CD4-positive, CD25-positive, alpha-beta regulatory T cell (primary cell): ENCODE data around the gene PWWP2B. TPM values are rescaled to one million over a fixed set of nuclear protein-coding genes. Genes with fewer than 3 reads are reported as not detected.
"Not testable (repeated sequence)": the region's sequence is repeated elsewhere in the genome, so short reads cannot be mapped to it uniquely, and the experiment has no call there.

Source experiments
- ATAC-seq, 2 donors: fragments of 150-1000 bp; cut with Tn5 transposase; one replicate each; pipeline ENCODE4 v1.10.0; 2021; ENCODE audit warnings: low read depth in 2 of 2, moderate number of reproducible peaks in 2 of 2, moderate library complexity in 1 of 2
- DNase-seq, 3 donors: peaks; one replicate each; pipeline versions ENCODE4 v3.0.0 to v3.0.0-alpha.2; 2012 to 2022; ENCODE audit warnings: mixed read lengths in 1 of 3
- H3K27ac ChIP-seq: one replicate; pipeline ENCODE4 v1.7.0; 2013; ENCODE audit warnings: mild to moderate bottlenecking, low read length; ENCODE audit not compliant: insufficient read depth, poor library complexity, severe bottlenecking
- H3K27me3 ChIP-seq: one replicate; pipeline ENCODE4 v1.7.0; 2013; ENCODE audit warnings: low read length; ENCODE audit not compliant: control insufficient read depth, insufficient read depth
- H3K36me3 ChIP-seq: one replicate; pipeline ENCODE4 v1.7.0; 2013; ENCODE audit warnings: mild to moderate bottlenecking, low read length, moderate library complexity; ENCODE audit not compliant: control insufficient read depth, insufficient read depth
- H3K4me1 ChIP-seq: 2 replicates; pipeline ENCODE4 v1.7.0; 2013; ENCODE audit warnings: mild to moderate bottlenecking, low read length; ENCODE audit not compliant: insufficient read depth, control insufficient read depth, poor library complexity, severe bottlenecking
- H3K4me3 ChIP-seq: one replicate; pipeline ENCODE4 v1.7.0; 2013; ENCODE audit warnings: low read depth, mild to moderate bottlenecking, low read length, moderate library complexity
- H3K9me3 ChIP-seq, 2 experiments: 1 replicate in 1 of 2; 2 replicates in 1 of 2; pipeline ENCODE4 v1.7.0; 2013; ENCODE audit warnings: low read length in 2 of 2, mild to moderate bottlenecking in 1 of 2, moderate library complexity in 1 of 2; ENCODE audit not compliant: control insufficient read depth in 2 of 2
- H3K27ac Mint-ChIP-seq, 3 donors: one replicate each; pipeline ENCODE4 v1.8.0; 2020 to 2022; ENCODE audit warnings: mild to moderate bottlenecking in 3 of 3, mixed read lengths in 3 of 3, moderate library complexity in 2 of 3
- H3K27me3 Mint-ChIP-seq: one replicate; pipeline ENCODE4 v1.8.0; 2022; ENCODE audit warnings: mild to moderate bottlenecking, mixed read lengths
- H3K36me3 Mint-ChIP-seq: one replicate; pipeline ENCODE4 v1.8.0; 2020; ENCODE audit warnings: mixed read lengths
- H3K4me1 Mint-ChIP-seq, 4 donors: one replicate each; pipeline ENCODE4 v1.8.0; 2020 to 2022; ENCODE audit warnings: mixed read lengths in 4 of 4, mild to moderate bottlenecking in 1 of 4
- H3K4me3 Mint-ChIP-seq, 4 donors: one replicate each; pipeline ENCODE4 v1.8.0; 2020 to 2022; ENCODE audit warnings: mild to moderate bottlenecking in 4 of 4, mixed read lengths in 4 of 4, moderate library complexity in 3 of 4
- H3K9me3 Mint-ChIP-seq, 7 donors: one replicate each; pipeline ENCODE4 v1.8.0; 2020 to 2022; ENCODE audit warnings: mixed read lengths in 7 of 7, mild to moderate bottlenecking in 3 of 7, moderate library complexity in 2 of 7
- polyA plus RNA-seq, 4 donors: library from polyadenylated mRNA; unstranded; fragments of 300-500 nt; fragmentation: Illumina TruSeq; gene quantifications; one replicate each; pipeline ENCODE4 v1.2.3, GENCODE V29; 2021
- total RNA-seq: library from RNA; stranded (reverse); gene quantifications from one replicate; pipeline ENCODE4 v1.2.3, GENCODE V29; 2022

Gene PWWP2B
- total and polyA plus RNA-seq, 5 donors from 2014 or later = 0.56 to 10.9 (median 0.90) TPM

GRCh38 chr10:132375795-132376297, 21.2 kb upstream of the PWWP2B start:
- Histone ChIP-seq H3K9me3 (no peaks in the 10 kb centered on the region), H3K4me3 (no peak overlapping the region), H3K36me3 (no peaks in the 10 kb centered on the region), H3K4me1 (no peaks in the 10 kb centered on the region), H3K27ac (no peak overlapping the region), H3K27me3 (no peaks in the 10 kb centered on the region)
- no peaks in the 10 kb centered on the region for H3K9me3 Mint-ChIP-seq
- H3K4me3 Mint-ChIP-seq = no peak overlapping the region
- no peak for DNase-seq
- no peak for ATAC-seq
- H3K36me3 Mint-ChIP-seq = peaks cover 4% of the 10 kb centered on the region
- H3K27me3 Mint-ChIP-seq = peaks cover 6% of the 10 kb centered on the region
- H3K4me1 Mint-ChIP-seq = peaks cover 0 to 4% (median 3%) of the 10 kb centered on the region in 4 donors
- peak overlapping the region in 1 of 3 donors; percentile 49 for H3K27ac Mint-ChIP-seq

- DNase-seq (no peak), ATAC-seq (no peak)
- H3K9me3 ChIP-seq = no peaks in the 10 kb centered on the region
- Mint-ChIP-seq H3K27me3 (peaks cover 6% of the 10 kb centered on the region), H3K36me3 (peaks cover 4% of the 10 kb centered on the region), H3K27ac (no peak overlapping the region), H3K9me3 (no peaks in the 10 kb centered on the region), H3K4me3 (no peak overlapping the region), H3K4me1 (peaks cover 0 to 4% (median 3%) of the 10 kb centered on the region in 4 donors)
- H3K4me1 ChIP-seq = no peaks in the 10 kb centered on the region
- no peaks in the 10 kb centered on the region for H3K36me3 ChIP-seq
- H3K27me3 ChIP-seq = no peaks in the 10 kb centered on the region
- H3K4me3 ChIP-seq = no peak overlapping the region
- no peak overlapping the region for H3K27ac ChIP-seq
Measured at GRCh38 chr10:132376394-132376851, 20.6 kb upstream of the PWWP2B start.

DNA sequence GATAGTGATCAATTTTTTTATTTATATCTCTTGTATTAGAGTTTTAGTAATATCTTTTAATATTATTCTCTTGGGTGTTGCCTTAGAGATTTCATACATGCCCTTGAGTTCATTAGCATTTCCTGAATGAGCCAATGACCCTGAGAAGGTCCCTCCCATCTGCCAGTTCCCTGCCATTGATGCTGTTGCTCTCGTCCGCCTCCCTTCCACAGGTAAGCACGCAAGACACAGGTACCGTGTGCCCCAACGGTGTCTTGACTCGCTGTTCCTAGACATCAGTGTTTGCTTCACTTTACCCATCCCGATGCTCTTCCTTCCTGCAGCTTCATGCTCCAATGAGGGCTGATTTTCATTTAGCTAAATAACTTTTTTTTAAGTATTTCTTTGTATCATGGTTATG, 19.7 kb upstream of the PWWP2B start:
- H3K27me3 Mint-ChIP-seq = no peaks in the 10 kb centered on the region
- Histone ChIP-seq H3K9me3 (no peaks in the 10 kb centered on the region), H3K4me1 (no peaks in the 10 kb centered on the region), H3K36me3 (no peaks in the 10 kb centered on the region), H3K4me3 (no peak overlapping the region), H3K27ac (no peak overlapping the region), H3K27me3 (no peaks in the 10 kb centered on the region)
- ATAC-seq (no peak), DNase-seq (no peak)
- H3K27ac Mint-ChIP-seq = no peak overlapping the region
- peaks cover 0 to 6% (median 2%) of the 10 kb centered on the region in 4 donors for H3K4me1 Mint-ChIP-seq
- no peak overlapping the region for H3K4me3 Mint-ChIP-seq
- H3K9me3 Mint-ChIP-seq = no peaks in the 10 kb centered on the region
- peaks cover 4% of the 10 kb centered on the region for H3K36me3 Mint-ChIP-seq

DNA sequence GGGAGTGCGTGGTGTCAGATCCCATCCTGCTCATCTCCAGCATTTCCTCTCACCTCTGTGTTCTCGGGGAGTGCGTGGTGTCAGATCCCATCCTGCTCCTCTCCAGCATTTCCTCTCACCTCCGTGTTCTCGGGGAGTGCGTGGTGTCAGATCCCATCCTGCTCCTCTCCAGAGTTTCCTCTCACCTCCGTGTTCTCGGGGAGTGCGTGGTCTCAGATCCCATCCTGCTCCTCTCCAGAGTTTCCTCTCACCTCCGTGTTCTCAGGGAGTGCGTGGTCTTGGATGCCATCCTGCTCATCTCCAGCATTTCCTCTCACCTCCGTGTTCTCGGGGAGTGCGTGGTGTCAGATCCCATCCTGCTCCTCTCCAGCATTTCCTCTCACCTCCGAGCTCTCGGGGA, 18.0 kb upstream of the PWWP2B start:
- H3K36me3 ChIP-seq, H3K4me1 Mint-ChIP-seq, H3K9me3 Mint-ChIP-seq, H3K9me3 ChIP-seq, H3K27ac ChIP-seq, H3K27ac Mint-ChIP-seq, DNase-seq, H3K4me1 ChIP-seq, H3K27me3 Mint-ChIP-seq, ATAC-seq, H3K27me3 ChIP-seq, H3K4me3 ChIP-seq, H3K36me3 Mint-ChIP-seq, H3K4me3 Mint-ChIP-seq: not testable (repeated sequence)

DNA sequence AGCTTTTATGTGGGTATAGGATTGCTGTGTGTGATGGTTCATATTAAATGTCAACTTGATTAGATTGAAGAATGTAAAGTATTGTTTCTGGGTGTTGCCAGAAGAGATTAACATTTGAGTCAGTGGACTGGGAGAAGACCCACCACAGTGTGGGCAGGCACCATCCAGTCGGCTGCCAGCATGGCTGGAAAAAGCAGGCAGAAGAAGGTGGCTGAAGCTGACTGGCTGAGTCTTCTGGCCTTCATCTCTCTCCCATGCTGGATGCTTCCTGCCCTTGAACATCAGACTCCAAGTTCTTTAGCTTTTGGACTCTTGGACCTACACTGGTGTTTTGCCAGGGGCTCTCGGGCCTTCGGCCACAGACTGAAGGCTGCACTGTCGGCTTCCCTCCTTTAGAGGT, 16.0 kb upstream of the PWWP2B start:
- not testable (repeated sequence) for H3K27ac ChIP-seq, H3K4me3 ChIP-seq, H3K9me3 Mint-ChIP-seq, H3K4me1 ChIP-seq, ATAC-seq, H3K36me3 Mint-ChIP-seq, H3K4me1 Mint-ChIP-seq, H3K27me3 ChIP-seq, H3K9me3 ChIP-seq, H3K36me3 ChIP-seq, H3K27me3 Mint-ChIP-seq, DNase-seq, H3K4me3 Mint-ChIP-seq
- H3K27ac Mint-ChIP-seq = peak overlapping the region in 1 of 3 donors; percentile 30

- Mint-ChIP-seq H3K4me1 (peaks cover 0 to 6% (median 2%) of the 10 kb centered on the region in 4 donors), H3K9me3 (no peaks in the 10 kb centered on the region), H3K4me3 (no peak overlapping the region), H3K27me3 (no peaks in the 10 kb centered on the region), H3K36me3 (peaks cover 4% of the 10 kb centered on the region), H3K27ac (peak overlapping the region in 1 of 3 donors; percentile 30)
- Histone ChIP-seq H3K27ac (no peak overlapping the region), H3K4me3 (no peak overlapping the region), H3K27me3 (no peaks in the 10 kb centered on the region), H3K36me3 (no peaks in the 10 kb centered on the region), H3K9me3 (no peaks in the 10 kb centered on the region), H3K4me1 (no peaks in the 10 kb centered on the region)
- DNase-seq (no peak), ATAC-seq (no peak)
Measured at GRCh38 chr10:132381741-132382140, 15.3 kb upstream of the PWWP2B start.

DNA sequence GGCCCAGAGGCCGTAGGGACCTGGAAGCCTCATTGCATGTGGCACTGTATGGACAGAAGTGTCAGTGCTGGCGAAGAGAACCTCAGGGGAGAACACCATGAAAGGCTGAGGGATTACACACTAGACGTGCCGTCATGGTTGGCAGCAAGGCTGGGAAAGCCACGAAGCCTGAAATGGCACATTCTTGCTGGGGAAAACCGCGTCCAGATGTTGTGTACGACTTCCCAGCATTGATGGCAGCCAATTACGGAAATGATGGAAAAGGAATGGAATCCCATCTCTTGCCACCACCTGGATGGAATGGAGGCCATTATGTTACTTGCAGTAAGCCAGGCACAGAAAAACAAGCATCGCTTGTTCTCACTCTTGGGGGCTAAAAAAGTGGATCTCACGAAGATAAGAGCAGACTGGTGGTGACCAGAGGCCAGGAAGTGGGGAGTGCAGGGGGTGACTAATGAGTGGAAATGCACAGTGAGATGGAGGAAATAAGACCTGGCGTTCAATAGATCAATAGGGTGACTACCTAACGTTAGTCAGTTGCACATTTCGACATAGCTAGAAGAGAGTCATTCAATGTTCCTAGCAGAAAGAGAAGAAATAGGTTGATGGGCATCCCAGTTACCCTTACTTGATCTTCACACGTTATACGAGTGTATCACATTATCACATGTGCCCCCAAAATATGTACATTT, 14.6 kb upstream of the PWWP2B start:
- peak overlapping the region in 1 of 3 donors; percentile 70 for H3K27ac Mint-ChIP-seq
- H3K27me3 Mint-ChIP-seq = no peaks in the 10 kb centered on the region
- peaks cover 0 to 6% (median 2%) of the 10 kb centered on the region in 4 donors for H3K4me1 Mint-ChIP-seq
- H3K36me3 Mint-ChIP-seq = peaks cover 4% of the 10 kb centered on the region
- H3K4me3 Mint-ChIP-seq = no peak overlapping the region
- Histone ChIP-seq H3K27ac (no peak overlapping the region), H3K4me3 (no peak overlapping the region), H3K4me1 (no peaks in the 10 kb centered on the region), H3K36me3 (no peaks in the 10 kb centered on the region), H3K9me3 (no peaks in the 10 kb centered on the region), H3K27me3 (no peaks in the 10 kb centered on the region)
- ATAC-seq = no peak
- no peak for DNase-seq
- H3K9me3 Mint-ChIP-seq = peaks cover 0 to 1% (median 0%) of the 10 kb centered on the region in 7 donors

DNA sequence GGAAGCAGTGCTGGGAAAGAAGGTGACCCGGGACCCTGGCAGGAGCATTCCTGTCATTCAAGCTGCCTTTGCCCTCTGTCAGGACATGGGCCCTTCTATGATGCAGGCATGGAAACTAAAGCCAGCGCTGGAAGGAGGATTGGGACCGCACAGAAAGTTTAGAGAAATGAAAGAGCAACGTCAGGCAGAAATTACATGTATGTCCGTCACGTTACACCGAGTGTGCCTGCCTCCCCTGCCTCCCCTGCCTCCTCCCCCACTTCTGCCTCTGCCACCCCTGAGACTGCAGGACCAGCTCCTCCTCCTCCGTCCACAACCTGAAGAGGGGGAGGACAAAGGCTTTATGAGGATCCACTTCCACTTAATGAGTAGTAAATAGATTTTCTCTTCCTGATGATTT, 13.9 kb upstream of the PWWP2B start:
- Mint-ChIP-seq H3K4me1 (peaks cover 0 to 8% (median 2%) of the 10 kb centered on the region in 4 donors), H3K9me3 (peaks cover 0 to 1% (median 0%) of the 10 kb centered on the region in 7 donors), H3K27me3 (no peaks in the 10 kb centered on the region), H3K4me3 (no peak overlapping the region), H3K27ac (peak overlapping the region in 1 of 3 donors; percentile 70), H3K36me3 (peaks cover 4% of the 10 kb centered on the region)
- ATAC-seq (no peak), DNase-seq (no peak)
- H3K4me1 ChIP-seq = peaks cover 4% of the 10 kb centered on the region
- H3K9me3 ChIP-seq = no peaks in the 10 kb centered on the region
- no peak overlapping the region for H3K27ac ChIP-seq
- no peaks in the 10 kb centered on the region for H3K36me3 ChIP-seq
- no peak overlapping the region for H3K4me3 ChIP-seq
- no peaks in the 10 kb centered on the region for H3K27me3 ChIP-seq
